Sigmoid colon (tissue), 4 donors: Measurements from ENCODE around the gene SLC6A12.

Experiments
- POLR2A ChIP-seq, 2 donors: fragments of 450-650 bp; IDR thresholded peaks; one replicate each; pipeline ENCODE4 v1.6.1; 2016; ENCODE audit warnings: antibody characterized with exemption in 2 of 2, mild to moderate bottlenecking in 2 of 2, moderate library complexity in 2 of 2
- POLR2AphosphoS5 ChIP-seq, 4 donors: sonication (generic); formaldehyde crosslinking; IDR thresholded peaks; one replicate each; pipeline ENCODE4 v1.6.1; 2017; ENCODE audit warnings: antibody characterized with exemption in 4 of 4
- TF ChIP-seq, protein P1 (sequence below), 4 experiments: fragments of 450-650 bp in 3 of 4; fragments of 200-600 bp in 1 of 4; IDR thresholded peaks; one replicate each; pipeline ENCODE4 v1.5.1; 2016 to 2019; ENCODE audit warnings: antibody characterized with exemption in 4 of 4, mild to moderate bottlenecking in 3 of 4, moderate library complexity in 2 of 4

- TF ChIP-seq, protein P1, sequence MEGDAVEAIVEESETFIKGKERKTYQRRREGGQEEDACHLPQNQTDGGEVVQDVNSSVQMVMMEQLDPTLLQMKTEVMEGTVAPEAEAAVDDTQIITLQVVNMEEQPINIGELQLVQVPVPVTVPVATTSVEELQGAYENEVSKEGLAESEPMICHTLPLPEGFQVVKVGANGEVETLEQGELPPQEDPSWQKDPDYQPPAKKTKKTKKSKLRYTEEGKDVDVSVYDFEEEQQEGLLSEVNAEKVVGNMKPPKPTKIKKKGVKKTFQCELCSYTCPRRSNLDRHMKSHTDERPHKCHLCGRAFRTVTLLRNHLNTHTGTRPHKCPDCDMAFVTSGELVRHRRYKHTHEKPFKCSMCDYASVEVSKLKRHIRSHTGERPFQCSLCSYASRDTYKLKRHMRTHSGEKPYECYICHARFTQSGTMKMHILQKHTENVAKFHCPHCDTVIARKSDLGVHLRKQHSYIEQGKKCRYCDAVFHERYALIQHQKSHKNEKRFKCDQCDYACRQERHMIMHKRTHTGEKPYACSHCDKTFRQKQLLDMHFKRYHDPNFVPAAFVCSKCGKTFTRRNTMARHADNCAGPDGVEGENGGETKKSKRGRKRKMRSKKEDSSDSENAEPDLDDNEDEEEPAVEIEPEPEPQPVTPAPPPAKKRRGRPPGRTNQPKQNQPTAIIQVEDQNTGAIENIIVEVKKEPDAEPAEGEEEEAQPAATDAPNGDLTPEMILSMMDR (IDR thresholded peaks at IDR 0.05), result no peak
- TF ChIP-seq POLR2A (IDR thresholded peaks at IDR 0.05) (no peak), POLR2AphosphoS5 (IDR thresholded peaks at IDR 0.05) (no peak)
These were observed 11.1 kb upstream of the SLC6A12 start for GRCh38 chr12:225012-225411.
